Measurements from ENCODE around the gene PPP6C. TPM values are rescaled to one million over a fixed set of nuclear protein-coding genes. Genes with fewer than 3 reads are reported as not detected.
A peak's percentile ranks its signal among the peaks of the same experiment; 100 is the strongest.
"Not testable (repeated sequence)": the region's sequence is repeated elsewhere in the genome, so short reads cannot be mapped to it uniquely, and the experiment has no call there.

The PPP6C gene
- total RNA-seq, 1 donor, result 43.2 TPM

- no peak for TF ChIP-seq CTCF (IDR thresholded peaks at IDR 0.05; ENCODE audit: insufficient read depth, low read depth, low read length)
- DNase-seq (ENCODE audit: low read depth), result no peak
Observed at GRCh38 chr9:125190361-125190801, 778 bp upstream of the PPP6C start.

GRCh38 chr9:125189011-125189360, 617 bp downstream of the PPP6C start:
- H3K4me3 ChIP-seq (ENCODE audit: low read depth, low read length), result peak overlapping the region; percentile 91
- no peak for TF ChIP-seq CTCF (IDR thresholded peaks at IDR 0.05; ENCODE audit: insufficient read depth, low read depth, low read length)
- no peak for DNase-seq (ENCODE audit: low read depth)

More at GRCh38 chr9:125190361-125190801, 778 bp upstream of the PPP6C start:
- peak overlapping the region; percentile 91 for H3K4me3 ChIP-seq (ENCODE audit: low read depth, low read length)

GRCh38 chr9:125183561-125183960, 6.0 kb downstream of the PPP6C start:
- TF ChIP-seq CTCF (IDR thresholded peaks at IDR 0.05; ENCODE audit: insufficient read depth, low read depth, low read length), result no peak
- no peak overlapping the region for H3K4me3 ChIP-seq (ENCODE audit: low read depth, low read length)
- no peak for DNase-seq (ENCODE audit: low read depth)

GRCh38 chr9:125183054-125183453, 6.5 kb downstream of the PPP6C start:
- DNase-seq (ENCODE audit: low read depth), result no peak
- TF ChIP-seq CTCF (IDR thresholded peaks at IDR 0.05; ENCODE audit: insufficient read depth, low read depth, low read length), result no peak
- H3K4me3 ChIP-seq (ENCODE audit: low read depth, low read length), result no peak overlapping the region

- not testable (repeated sequence) for H3K4me3 ChIP-seq (ENCODE audit: low read depth, low read length); DNase-seq (ENCODE audit: low read depth)
Observed at GRCh38 chr9:125181756-125182155, 7.8 kb downstream of the PPP6C start.

GRCh38 chr9:125180876-125181275, 8.7 kb downstream of the PPP6C start:
- no peak for DNase-seq (ENCODE audit: low read depth)
- no peak overlapping the region for H3K4me3 ChIP-seq (ENCODE audit: low read depth, low read length)
- no peak for TF ChIP-seq CTCF (IDR thresholded peaks at IDR 0.05; ENCODE audit: insufficient read depth, low read depth, low read length)

- H3K4me3 ChIP-seq (ENCODE audit: low read depth, low read length); DNase-seq (ENCODE audit: low read depth): not testable (repeated sequence)
Observed at GRCh38 chr9:125179776-125180175, 9.8 kb downstream of the PPP6C start.

- TF ChIP-seq CTCF (IDR thresholded peaks at IDR 0.05; ENCODE audit: insufficient read depth, low read depth, low read length), result no peak
- no peak overlapping the region for H3K4me3 ChIP-seq (ENCODE audit: low read depth, low read length)
- no peak for DNase-seq (ENCODE audit: low read depth)
Observed at GRCh38 chr9:125177888-125178287, 11.7 kb downstream of the PPP6C start.
